Large intestine (tissue), 3 donors: ENCODE measurements around the gene ADGRB3. TPM values are rescaled to one million over a fixed set of nuclear protein-coding genes. Genes with fewer than 3 reads are reported as not detected.

Source experiments
- DNase-seq, 2 donors: peaks; one replicate each; pipeline versions ENCODE4 v3.0.0 to v3.0.0-alpha.2; 2013
- H3K27ac ChIP-seq: one replicate; pipeline ENCODE4 v1.5.1; 2013; ENCODE audit warnings: low read length
- H3K27me3 ChIP-seq: 2 replicates; pipeline ENCODE4 v1.6.1; 2013; ENCODE audit warnings: low read length; ENCODE audit not compliant: control insufficient read depth, insufficient read depth
- H3K36me3 ChIP-seq: 2 replicates; pipeline ENCODE4 v1.6.1; 2013; ENCODE audit warnings: low read length; ENCODE audit not compliant: control insufficient read depth, insufficient read depth
- H3K4me1 ChIP-seq: one replicate; pipeline ENCODE4 v1.6.1; 2013; ENCODE audit warnings: low read length; ENCODE audit not compliant: control insufficient read depth, insufficient read depth
- H3K4me3 ChIP-seq: one replicate; pipeline ENCODE4 v1.5.1; 2013; ENCODE audit warnings: low read length
- H3K9me3 ChIP-seq: one replicate; pipeline ENCODE4 v1.6.1; 2013; ENCODE audit warnings: mild to moderate bottlenecking, low read depth, low read length, moderate library complexity; ENCODE audit not compliant: control insufficient read depth
- WGBS: methylation state at CpG from one replicate; pipeline ENCODE4 v1.1.5; 2013; ENCODE audit warnings: low lambda C conversion rate; ENCODE audit not compliant: insufficient coverage; 5-methylcytosine and 5-hydroxymethylcytosine counted together
- polyA plus RNA-seq: library from polyadenylated mRNA; unstranded; fragments of 120-200 nt; gene quantifications from one replicate; pipeline ENCODE4 v1.2.1, GENCODE V29; 2013

The ADGRB3 gene
- polyA plus RNA-seq, 1 donor: 8.3 TPM

DNA sequence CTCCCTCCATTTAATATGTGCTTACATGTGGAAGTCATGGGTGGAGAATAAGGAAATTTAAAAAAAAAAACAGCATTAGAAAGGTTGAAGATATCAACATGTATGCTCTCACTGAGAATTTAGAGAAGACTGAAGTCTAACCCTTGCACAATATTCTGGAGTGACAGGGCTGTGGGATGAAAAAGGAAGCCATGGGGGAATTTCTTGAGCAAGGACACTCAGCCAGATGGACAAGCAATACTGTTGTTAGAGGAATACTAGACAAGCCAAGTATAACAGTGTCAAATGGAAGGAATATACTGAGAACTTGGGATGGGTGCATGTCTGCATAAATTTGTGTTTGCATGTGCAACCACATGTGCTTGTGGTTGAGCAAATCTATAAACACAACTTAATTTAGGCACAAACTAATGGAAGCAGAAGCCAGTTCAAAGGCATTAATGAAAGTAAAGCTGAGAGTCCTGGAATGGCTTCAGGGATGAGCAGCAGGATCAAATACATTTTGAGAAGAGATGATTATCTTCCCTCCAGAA lies 119.7 kb downstream of the ADGRB3 start:
- Histone ChIP-seq H3K4me1 (no peaks in the 10 kb centered on the region), H3K27ac (no peak overlapping the region), H3K27me3 (no peaks in the 10 kb centered on the region), H3K4me3 (no peak overlapping the region), H3K36me3 (no peaks in the 10 kb centered on the region), H3K9me3 (no peaks in the 10 kb centered on the region)
- DNase-seq: no peak

DNA sequence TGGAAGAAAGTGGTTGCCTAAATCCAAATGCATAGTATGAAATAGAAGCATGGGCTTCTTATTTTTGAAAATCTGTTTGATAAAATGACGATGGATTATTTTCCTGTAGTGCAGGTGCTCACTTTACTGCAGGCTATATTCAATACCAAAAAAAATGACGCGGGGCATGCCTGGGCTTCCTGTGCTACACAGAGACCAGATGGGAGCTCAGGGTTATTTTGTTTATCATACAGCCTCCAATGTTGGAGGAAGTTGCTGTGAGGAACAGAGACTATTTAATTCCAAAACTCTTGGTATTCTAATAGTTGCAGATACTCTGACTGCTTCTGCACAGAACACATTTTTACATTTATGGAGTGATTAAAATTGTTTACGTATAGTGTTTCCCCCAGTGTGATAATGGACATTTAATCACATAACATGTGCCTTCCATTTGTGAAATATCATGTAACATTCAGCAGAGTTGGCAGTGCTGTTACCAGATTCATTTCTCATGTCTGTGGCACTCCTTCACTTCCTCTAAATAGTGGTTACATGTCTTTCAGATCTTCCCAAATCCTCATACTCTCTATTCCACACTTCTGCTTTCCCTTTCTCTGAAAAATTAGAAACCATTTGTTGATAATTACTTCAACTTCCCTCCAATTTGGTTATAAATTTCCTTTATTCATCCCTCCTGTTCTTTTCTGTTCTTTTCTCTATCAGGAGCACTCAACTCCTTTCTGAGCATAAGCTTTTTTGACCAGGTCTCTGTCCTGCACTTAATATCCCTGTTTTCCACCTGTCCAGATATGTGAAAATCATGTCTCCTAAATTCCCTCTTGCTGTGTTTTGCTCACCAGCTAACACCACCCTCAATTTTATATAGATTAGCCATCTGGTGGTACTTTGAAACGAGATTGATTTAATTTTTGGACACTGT lies 121.6 kb downstream of the ADGRB3 start:
- 80% methylated on average over 2 of the region's 5 CpGs for WGBS
- no peak for DNase-seq
- H3K27ac ChIP-seq: no peak overlapping the region
- H3K4me1 ChIP-seq: no peaks in the 10 kb centered on the region
- no peaks in the 10 kb centered on the region for H3K27me3 ChIP-seq
- no peaks in the 10 kb centered on the region for H3K9me3 ChIP-seq
- no peak overlapping the region for H3K4me3 ChIP-seq
- no peaks in the 10 kb centered on the region for H3K36me3 ChIP-seq

DNA sequence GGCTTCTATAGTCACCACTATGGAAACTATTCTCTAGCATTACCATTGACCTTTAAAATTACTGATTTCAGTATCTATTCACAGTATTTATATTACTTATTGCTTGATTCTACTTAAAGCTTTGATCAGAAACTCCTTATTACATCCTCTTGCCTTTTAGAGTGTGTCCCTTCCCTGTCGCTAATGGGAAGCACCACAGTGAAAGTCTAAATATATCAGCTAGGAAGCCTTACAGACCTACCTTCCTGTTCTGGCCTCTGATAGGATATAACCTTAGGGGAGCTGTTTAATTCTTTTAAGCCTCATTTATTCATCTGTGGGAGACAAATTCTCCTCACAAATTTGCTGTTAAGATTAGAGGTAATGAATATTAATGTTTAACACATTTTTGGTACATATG lies 122.7 kb downstream of the ADGRB3 start:
- Histone ChIP-seq H3K9me3 (no peaks in the 10 kb centered on the region), H3K4me1 (no peaks in the 10 kb centered on the region), H3K36me3 (no peaks in the 10 kb centered on the region), H3K27ac (no peak overlapping the region), H3K27me3 (no peaks in the 10 kb centered on the region), H3K4me3 (no peak overlapping the region)
- DNase-seq: no peak
- no CpG with 5 or more reads among the region's 1 CpG for WGBS

DNA sequence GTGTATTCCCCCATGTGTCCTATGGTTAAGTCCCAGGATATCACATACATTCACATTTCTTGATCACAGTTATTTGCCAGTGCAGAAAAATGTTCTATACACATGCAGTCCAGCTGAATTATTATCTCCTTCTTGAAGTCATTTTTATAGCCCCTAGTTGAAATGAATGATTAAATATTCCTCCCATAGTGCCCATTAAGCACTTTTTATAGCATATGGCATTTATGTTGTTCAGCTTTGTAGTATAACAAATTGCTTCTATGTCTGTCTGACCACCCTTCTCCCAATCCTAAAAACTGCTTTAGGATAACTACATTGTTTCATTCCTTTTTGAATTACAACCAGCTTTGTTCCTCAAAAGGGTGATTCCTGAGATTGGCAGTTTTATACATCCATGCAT lies 123.5 kb downstream of the ADGRB3 start:
- DNase-seq: no peak
- H3K9me3 ChIP-seq: no peaks in the 10 kb centered on the region
- no peaks in the 10 kb centered on the region for H3K27me3 ChIP-seq
- H3K4me1 ChIP-seq: no peaks in the 10 kb centered on the region
- H3K27ac ChIP-seq: no peak overlapping the region
- H3K36me3 ChIP-seq: no peaks in the 10 kb centered on the region
- H3K4me3 ChIP-seq: no peak overlapping the region

DNA sequence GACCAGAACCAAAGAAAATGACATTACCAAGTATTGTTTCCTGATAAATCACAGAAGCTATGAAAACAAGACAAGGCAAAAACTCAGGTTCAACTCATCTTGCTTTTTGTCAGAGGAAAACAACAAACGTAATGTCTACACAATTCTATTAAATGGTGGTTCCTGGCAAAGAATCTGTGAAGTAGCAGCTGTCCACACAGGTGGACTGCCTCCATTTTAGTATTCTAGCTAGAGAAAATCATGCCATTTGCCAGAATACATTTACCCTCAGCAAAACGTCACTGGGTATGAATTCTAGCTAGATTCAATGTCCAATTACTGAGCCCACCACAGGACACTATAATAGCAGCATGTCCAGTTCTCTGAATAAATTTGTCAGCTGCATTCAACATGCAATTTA lies 125.4 kb downstream of the ADGRB3 start:
- no peaks in the 10 kb centered on the region for H3K9me3 ChIP-seq
- H3K4me3 ChIP-seq: no peak overlapping the region
- 40% methylated on average over 1 of the region's 2 CpGs for WGBS
- no peak overlapping the region for H3K27ac ChIP-seq
- H3K36me3 ChIP-seq: no peaks in the 10 kb centered on the region
- no peaks in the 10 kb centered on the region for H3K27me3 ChIP-seq
- DNase-seq: no peak
- H3K4me1 ChIP-seq: no peaks in the 10 kb centered on the region

DNA sequence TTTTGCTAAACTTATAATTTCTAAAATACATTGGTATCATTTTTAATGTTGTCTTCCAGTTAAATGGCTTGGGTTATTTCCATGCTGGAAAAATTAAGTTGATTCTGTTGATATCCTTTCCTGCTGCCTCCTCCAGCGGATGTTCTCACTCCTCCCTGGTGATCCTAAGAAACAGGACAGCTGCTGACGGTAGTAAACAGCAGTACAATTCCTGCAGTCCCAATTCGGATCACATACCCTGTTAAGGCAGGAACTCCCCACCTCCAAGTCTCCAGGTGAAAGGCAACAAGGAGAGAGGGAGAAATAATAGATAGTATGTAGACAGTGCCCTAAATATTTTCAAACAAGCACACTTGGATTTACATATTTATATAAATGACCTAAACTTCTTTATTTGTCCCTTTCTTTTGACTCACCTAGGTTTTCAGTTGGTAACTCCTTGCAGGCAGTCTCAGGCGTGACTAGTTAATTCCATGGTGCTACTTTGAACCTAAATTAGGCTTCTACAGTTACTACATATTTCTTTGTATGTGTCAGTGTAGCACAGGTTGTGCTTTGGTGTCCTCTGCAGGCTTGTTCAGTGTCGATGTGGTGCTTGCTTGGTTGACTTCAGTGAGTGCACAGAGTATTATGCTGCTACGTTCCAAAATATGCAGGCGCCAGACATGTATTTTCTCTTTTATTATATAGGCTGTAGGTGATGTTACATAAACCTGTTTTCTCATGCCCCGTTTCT lies 126.0 kb downstream of the ADGRB3 start:
- Histone ChIP-seq H3K36me3 (no peaks in the 10 kb centered on the region), H3K4me1 (no peaks in the 10 kb centered on the region), H3K9me3 (no peaks in the 10 kb centered on the region), H3K27me3 (no peaks in the 10 kb centered on the region), H3K4me3 (no peak overlapping the region), H3K27ac (no peak overlapping the region)
- no peak for DNase-seq
- WGBS: 100% methylated on average over 2 of the region's 8 CpGs

DNA sequence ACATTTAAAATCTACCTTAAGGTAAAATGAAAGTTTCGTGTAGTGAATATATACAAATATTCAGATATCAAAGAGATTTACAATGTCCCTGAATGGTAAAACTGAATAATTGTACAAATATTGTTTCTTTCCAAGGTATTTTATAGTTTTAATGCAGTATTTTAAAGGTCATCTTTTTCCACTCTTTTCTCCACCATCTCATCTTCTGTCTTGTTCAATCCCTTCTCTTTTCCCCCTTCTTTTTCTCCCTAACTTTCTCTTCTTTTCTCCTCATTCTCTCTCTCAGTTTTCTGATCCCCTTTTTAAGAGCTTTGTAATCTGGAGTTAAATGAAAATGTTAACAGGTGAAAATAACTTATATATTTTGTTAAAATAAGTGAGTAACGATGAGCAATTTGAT lies 126.9 kb downstream of the ADGRB3 start:
- no peaks in the 10 kb centered on the region for H3K4me1 ChIP-seq
- no peaks in the 10 kb centered on the region for H3K9me3 ChIP-seq
- no peak for DNase-seq
- no peaks in the 10 kb centered on the region for H3K27me3 ChIP-seq
- H3K4me3 ChIP-seq: no peak overlapping the region
- WGBS: 86% methylated on average over 2 of the region's 2 CpGs
- H3K36me3 ChIP-seq: no peaks in the 10 kb centered on the region
- no peak overlapping the region for H3K27ac ChIP-seq

DNA sequence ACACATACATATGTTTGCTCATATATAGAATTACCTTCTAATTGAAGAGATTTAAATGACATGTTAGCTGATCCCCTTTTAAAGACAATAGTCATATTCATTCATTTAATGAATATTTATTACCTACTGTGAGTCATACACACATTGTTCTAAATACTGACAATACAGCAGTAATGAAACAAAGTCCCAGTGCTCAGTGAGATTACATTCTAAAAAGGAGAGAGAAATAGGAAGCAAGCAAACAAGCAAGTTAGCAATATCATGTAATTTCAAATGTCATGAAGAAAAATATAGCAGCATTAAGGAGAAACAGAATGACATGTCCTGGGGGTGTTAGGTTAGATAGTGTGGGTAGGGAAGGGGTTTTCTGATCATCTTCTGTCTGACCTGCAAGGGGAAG lies 136.3 kb downstream of the ADGRB3 start:
- H3K36me3 ChIP-seq: no peaks in the 10 kb centered on the region
- H3K4me3 ChIP-seq: no peak overlapping the region
- H3K27ac ChIP-seq: no peak overlapping the region
- H3K9me3 ChIP-seq: no peaks in the 10 kb centered on the region
- H3K27me3 ChIP-seq: no peaks in the 10 kb centered on the region
- DNase-seq: no peak
- H3K4me1 ChIP-seq: no peaks in the 10 kb centered on the region

DNA sequence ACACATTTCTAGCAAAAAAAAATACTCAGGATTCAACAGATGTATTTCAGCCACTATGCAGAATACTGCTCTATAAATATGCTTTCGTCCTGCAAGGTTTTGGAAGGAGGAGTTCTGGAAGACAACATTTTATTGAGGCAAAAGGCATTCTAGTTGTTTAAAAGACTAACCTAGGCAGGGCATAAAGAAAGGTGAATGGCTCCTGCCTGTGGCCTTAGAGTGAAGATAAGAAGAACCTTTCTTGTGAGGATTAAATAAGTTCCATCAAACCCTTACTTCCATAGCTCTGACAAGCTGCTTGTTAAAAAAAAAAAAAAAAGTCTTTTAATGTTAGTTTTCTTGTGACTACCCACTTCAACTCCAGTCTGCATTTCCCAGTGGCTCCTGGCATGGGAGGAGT lies 139.8 kb downstream of the ADGRB3 start:
- no peaks in the 10 kb centered on the region for H3K27me3 ChIP-seq

DNA sequence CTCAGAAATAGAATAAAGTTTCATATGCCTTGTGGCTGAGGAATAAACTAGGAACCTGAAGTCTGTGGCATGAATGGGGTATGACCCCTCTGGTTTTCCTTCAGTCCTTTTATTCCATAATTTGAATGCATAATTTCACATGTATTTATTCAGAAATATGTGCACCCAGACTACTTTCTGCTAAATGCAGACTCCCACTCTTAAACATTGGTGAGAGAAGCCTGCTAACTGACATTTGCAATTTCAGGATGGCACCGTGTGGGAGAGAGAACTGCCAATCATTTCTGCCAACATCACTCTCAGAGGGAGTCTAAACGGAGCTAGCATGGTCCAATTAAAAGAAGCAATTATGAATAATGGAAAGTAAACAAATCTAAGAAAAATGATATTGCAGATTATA lies 141.3 kb downstream of the ADGRB3 start:
- no peak overlapping the region for H3K27ac ChIP-seq
- DNase-seq: no peak
- no peaks in the 10 kb centered on the region for H3K36me3 ChIP-seq
- no peaks in the 10 kb centered on the region for H3K4me1 ChIP-seq
- no CpG with 5 or more reads among the region's 2 CpGs for WGBS
- H3K4me3 ChIP-seq: no peak overlapping the region
- H3K27me3 ChIP-seq: no peaks in the 10 kb centered on the region
- H3K9me3 ChIP-seq: no peaks in the 10 kb centered on the region

More for the DNA sequence above, 139.8 kb downstream of the ADGRB3 start:
- 80% methylated on average over 1 of the region's 1 CpG for WGBS
- DNase-seq: no peak
- H3K9me3 ChIP-seq: no peaks in the 10 kb centered on the region
- H3K27ac ChIP-seq: no peak overlapping the region
- H3K36me3 ChIP-seq: no peaks in the 10 kb centered on the region
- H3K4me3 ChIP-seq: no peak overlapping the region
- no peaks in the 10 kb centered on the region for H3K4me1 ChIP-seq
